Coronary artery (tissue), 2 donors: ENCODE measurements around the gene TEKTIP1.
"Not testable (repeated sequence)": the region's sequence is repeated elsewhere in the genome, so short reads cannot be mapped to it uniquely, and the experiment has no call there.

ENCODE experiments used
- DNase-seq: peaks from one replicate; pipeline ENCODE4 v3.0.0-alpha.2; 2017; ENCODE audit warnings: low spot score
- H3K27ac ChIP-seq, 2 donors: fragments of 200-600 bp; sonication (generic); one replicate each; pipeline ENCODE4 v1.5.1; 2016 to 2019
- H3K4me3 ChIP-seq: fragments of 200-600 bp; sonication (generic); 2 replicates; pipeline ENCODE4 v1.5.1; 2016; ENCODE audit warnings: mild to moderate bottlenecking, moderate library complexity
- TF ChIP-seq, protein P1 (sequence below): fragments of 200-600 bp; sonication (generic); IDR thresholded peaks from one replicate; pipeline ENCODE4 v1.5.1; 2019; ENCODE audit warnings: antibody characterized with exemption

The TEKTIP1 gene

GRCh38 chr19:3526507-3527237 lies 12.3 kb upstream of the TEKTIP1 start:
- DNase-seq, result no peak
- Histone ChIP-seq H3K27ac (no peak overlapping the region), H3K4me3 (no peak overlapping the region)
- TF ChIP-seq, protein P1, sequence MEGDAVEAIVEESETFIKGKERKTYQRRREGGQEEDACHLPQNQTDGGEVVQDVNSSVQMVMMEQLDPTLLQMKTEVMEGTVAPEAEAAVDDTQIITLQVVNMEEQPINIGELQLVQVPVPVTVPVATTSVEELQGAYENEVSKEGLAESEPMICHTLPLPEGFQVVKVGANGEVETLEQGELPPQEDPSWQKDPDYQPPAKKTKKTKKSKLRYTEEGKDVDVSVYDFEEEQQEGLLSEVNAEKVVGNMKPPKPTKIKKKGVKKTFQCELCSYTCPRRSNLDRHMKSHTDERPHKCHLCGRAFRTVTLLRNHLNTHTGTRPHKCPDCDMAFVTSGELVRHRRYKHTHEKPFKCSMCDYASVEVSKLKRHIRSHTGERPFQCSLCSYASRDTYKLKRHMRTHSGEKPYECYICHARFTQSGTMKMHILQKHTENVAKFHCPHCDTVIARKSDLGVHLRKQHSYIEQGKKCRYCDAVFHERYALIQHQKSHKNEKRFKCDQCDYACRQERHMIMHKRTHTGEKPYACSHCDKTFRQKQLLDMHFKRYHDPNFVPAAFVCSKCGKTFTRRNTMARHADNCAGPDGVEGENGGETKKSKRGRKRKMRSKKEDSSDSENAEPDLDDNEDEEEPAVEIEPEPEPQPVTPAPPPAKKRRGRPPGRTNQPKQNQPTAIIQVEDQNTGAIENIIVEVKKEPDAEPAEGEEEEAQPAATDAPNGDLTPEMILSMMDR, result no peak

DNA sequence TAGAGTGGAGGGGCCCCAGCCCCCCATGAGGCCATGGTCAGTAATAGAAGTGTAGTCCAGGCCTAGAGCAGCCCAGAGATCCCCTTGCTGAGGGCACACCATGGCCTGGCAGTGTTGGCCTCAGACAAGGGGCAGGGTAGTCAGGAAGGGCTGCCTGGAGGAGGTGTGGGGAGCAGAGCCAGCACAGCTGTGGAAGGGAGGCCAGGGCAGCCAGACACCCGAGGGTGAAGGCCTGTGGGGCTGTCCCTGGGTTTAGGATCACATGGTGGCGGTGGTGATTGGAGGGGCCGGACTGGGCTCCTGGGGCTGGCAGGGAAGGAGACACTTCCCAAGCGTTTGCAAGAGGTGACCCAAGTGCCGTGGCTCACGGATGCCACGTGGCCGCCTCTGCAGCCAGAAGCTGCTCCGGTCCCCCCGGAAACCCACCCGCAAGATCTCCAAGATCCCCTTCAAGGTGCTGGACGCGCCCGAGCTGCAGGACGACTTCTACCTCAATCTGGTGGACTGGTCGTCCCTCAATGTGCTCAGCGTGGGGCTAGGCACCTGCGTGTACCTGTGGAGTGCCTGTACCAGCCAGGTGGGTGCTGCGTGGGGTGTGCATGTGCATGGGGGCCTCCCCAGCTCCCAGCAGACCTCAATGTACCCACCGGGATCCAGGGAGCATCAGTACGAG lies 11.6 kb upstream of the TEKTIP1 start:
- TF ChIP-seq, protein P1, result no peak
- no peak overlapping the region for H3K4me3 ChIP-seq
- no peak for DNase-seq
- no peak overlapping the region for H3K27ac ChIP-seq

- TF ChIP-seq, protein P1, result no peak
- Histone ChIP-seq H3K27ac (no peak overlapping the region), H3K4me3 (no peak overlapping the region)
- DNase-seq, result no peak
Observed at GRCh38 chr19:3528080-3528479, 10.9 kb upstream of the TEKTIP1 start.

GRCh38 chr19:3528539-3529211 lies 10.3 kb upstream of the TEKTIP1 start:
- TF ChIP-seq, protein P1, result no peak
- H3K4me3 ChIP-seq, result no peak overlapping the region
- H3K27ac ChIP-seq, result no peak overlapping the region
- no peak for DNase-seq

DNA sequence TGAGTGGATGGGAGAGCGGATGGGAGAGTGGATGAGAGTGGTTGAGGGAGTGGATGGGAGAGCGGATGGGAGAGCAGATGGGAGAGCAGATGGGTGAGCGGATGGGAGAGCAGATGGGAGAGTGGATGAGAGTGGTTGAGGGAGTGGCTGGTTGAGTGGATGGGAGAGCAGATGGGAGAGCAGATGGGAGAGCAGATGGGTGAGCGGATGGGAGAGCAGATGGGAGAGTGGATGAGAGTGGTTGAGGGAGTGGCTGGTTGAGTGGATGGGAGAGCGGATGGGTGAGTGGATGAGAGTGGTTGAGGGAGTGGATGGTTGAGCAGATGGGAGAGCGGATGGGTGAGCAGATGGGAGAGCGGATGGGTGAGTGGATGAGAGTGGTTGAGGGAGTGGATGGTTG lies 9.7 kb upstream of the TEKTIP1 start:
- not testable (repeated sequence) for DNase-seq, H3K4me3 ChIP-seq, H3K27ac ChIP-seq

DNA sequence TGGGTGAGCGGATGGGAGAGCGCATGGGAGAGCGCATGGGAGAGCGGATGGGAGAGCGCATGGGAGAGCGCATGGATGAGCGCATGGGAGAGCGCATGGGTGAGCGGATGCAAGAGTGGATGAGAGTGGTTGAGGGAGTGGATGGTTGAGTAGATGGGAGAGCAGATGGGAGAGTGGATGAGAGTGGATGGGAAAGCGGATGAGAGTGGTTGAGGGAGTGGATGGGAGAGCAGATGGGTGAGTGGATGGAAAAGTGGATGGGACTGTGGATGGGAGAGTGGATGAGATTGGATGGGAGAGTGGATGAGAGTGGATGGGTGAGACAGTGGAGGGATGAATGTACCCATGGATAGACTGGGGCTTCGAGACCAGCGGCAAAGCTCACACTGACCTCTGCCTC lies 8.6 kb upstream of the TEKTIP1 start:
- no peak overlapping the region for H3K4me3 ChIP-seq
- DNase-seq, result no peak
- TF ChIP-seq, protein P1, result no peak
- no peak overlapping the region for H3K27ac ChIP-seq

DNA sequence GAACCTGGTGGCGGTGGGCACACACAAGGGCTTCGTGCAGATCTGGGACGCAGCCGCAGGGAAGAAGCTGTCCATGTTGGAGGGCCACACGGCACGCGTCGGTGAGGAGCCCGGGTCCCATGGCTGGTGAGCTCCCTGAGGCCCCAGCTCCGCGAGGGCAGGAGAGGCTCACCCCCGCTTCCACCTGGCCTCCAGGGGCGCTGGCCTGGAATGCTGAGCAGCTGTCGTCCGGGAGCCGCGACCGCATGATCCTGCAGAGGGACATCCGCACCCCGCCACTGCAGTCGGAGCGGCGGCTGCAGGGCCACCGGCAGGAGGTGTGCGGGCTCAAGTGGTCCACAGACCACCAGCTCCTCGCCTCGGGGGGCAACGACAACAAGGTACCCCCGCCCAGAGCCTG lies 7.3 kb upstream of the TEKTIP1 start:
- no peak overlapping the region for H3K4me3 ChIP-seq
- DNase-seq, result no peak
- H3K27ac ChIP-seq, result no peak overlapping the region
- TF ChIP-seq, protein P1, result no peak
